GM10847 (cell line): ENCODE measurements around the gene ACACA.

Source experiments
- POLR2A ChIP-seq: IDR thresholded peaks from 2 replicates; pipeline ENCODE4 v1.6.1; 2011; ENCODE audit not compliant: insufficient read length; ENCODE audit errors: extremely low read depth

The ACACA gene

GRCh38 chr17:37187262-37187661 lies 219.4 kb downstream of the ACACA start:
- TF ChIP-seq POLR2A = no peak

GRCh38 chr17:37182786-37183465 lies 223.7 kb downstream of the ACACA start:
- TF ChIP-seq POLR2A = no peak

- no peak for TF ChIP-seq POLR2A
Observed at GRCh38 chr17:37180376-37180775, 226.3 kb downstream of the ACACA start.

GRCh38 chr17:37179893-37180292 lies 226.7 kb downstream of the ACACA start:
- no peak for TF ChIP-seq POLR2A

GRCh38 chr17:37177254-37177870 lies 229.3 kb downstream of the ACACA start:
- no peak for TF ChIP-seq POLR2A

GRCh38 chr17:37176723-37177122 lies 229.9 kb downstream of the ACACA start:
- TF ChIP-seq POLR2A = no peak

GRCh38 chr17:37174205-37174604 lies 232.4 kb downstream of the ACACA start:
- no peak for TF ChIP-seq POLR2A

GRCh38 chr17:37170881-37171425 lies 235.7 kb downstream of the ACACA start:
- TF ChIP-seq POLR2A = no peak

- no peak for TF ChIP-seq POLR2A
Observed at GRCh38 chr17:37168731-37169353, 237.8 kb downstream of the ACACA start.

GRCh38 chr17:37167756-37168155 lies 238.9 kb downstream of the ACACA start:
- TF ChIP-seq POLR2A = no peak

- no peak for TF ChIP-seq POLR2A
Observed at GRCh38 chr17:37164057-37164456, 242.6 kb downstream of the ACACA start.

GRCh38 chr17:37162800-37163199 lies 243.8 kb downstream of the ACACA start:
- TF ChIP-seq POLR2A = no peak

- no peak for TF ChIP-seq POLR2A
Observed at GRCh38 chr17:37160944-37161343, 245.7 kb downstream of the ACACA start.

- TF ChIP-seq POLR2A = no peak
Observed at GRCh38 chr17:37158290-37158689, 248.3 kb downstream of the ACACA start.

- TF ChIP-seq POLR2A = no peak
Observed at GRCh38 chr17:37148156-37148555, 258.5 kb downstream of the ACACA start.

GRCh38 chr17:37147301-37147812 lies 259.3 kb downstream of the ACACA start:
- TF ChIP-seq POLR2A = no peak
